B cell (primary cell): ENCODE data around the gene DLK1. TPM values are rescaled to one million over a fixed set of nuclear protein-coding genes. Genes with fewer than 3 reads are reported as not detected.

Experiments used
- ATAC-seq: fragments of 200-7000 bp; cut with Tn5 transposase; one replicate; pipeline ENCODE4 v1.10.0; 2021; ENCODE audit warnings: low read depth, mild to moderate bottlenecking, moderate number of reproducible peaks, moderate library complexity
- CTCF ChIA-PET: fragments of 350-600 bp; sonication (Branson Sonifier 250); formaldehyde crosslinking; loops from one replicate; lab custom pipeline; 2021; ENCODE audit warnings: antibody characterized with exemption, inconsistent platforms; lab: Charles Lee
- POLR2A ChIA-PET: fragments of 350-600 bp; sonication (Branson Sonifier 250); formaldehyde crosslinking; loops from one replicate; lab custom pipeline; 2021; ENCODE audit warnings: antibody characterized with exemption; lab: Charles Lee
- DNase-seq: peaks from one replicate; pipeline ENCODE4 v3.0.0; 2013
- H2AFZ ChIP-seq: 2 replicates; pipeline ENCODE4 v1.6.1; 2012; ENCODE audit warnings: mild to moderate bottlenecking, low read depth, low read length; ENCODE audit not compliant: insufficient read depth, poor library complexity, severe bottlenecking
- H3K27ac ChIP-seq, 2 donors: 1 replicate in 1 of 2; 2 replicates in 1 of 2; pipeline ENCODE4 v1.5.1; 2012 to 2013; ENCODE audit warnings: low read length in 2 of 2, mild to moderate bottlenecking in 2 of 2, moderate library complexity in 1 of 2
- H3K27me3 ChIP-seq, 4 experiments: fragments of 200-600 bp in 1 of 4; sonication (generic) in 1 of 4; replicated peaks in 1 of 4; 1 replicate in 2 of 4; 2 replicates in 2 of 4; pipeline versions ENCODE4 v1.6.1 to v1.7.0; 2013 to 2016; ENCODE audit warnings: low read length in 3 of 4, mild to moderate bottlenecking in 2 of 4, mixed read lengths in 1 of 4, moderate library complexity in 1 of 4; ENCODE audit not compliant: insufficient read depth in 4 of 4, control insufficient read depth in 3 of 4; ENCODE audit errors: control extremely low read depth in 1 of 4
- H3K36me3 ChIP-seq, 2 experiments: replicated peaks in 1 of 2; 1 replicate in 1 of 2; 2 replicates in 1 of 2; pipeline versions ENCODE4 v1.6.1 to v1.7.1; 2013; ENCODE audit warnings: low read length in 1 of 2; ENCODE audit not compliant: insufficient read depth in 2 of 2, control insufficient read depth in 1 of 2; ENCODE audit errors: control extremely low read depth in 1 of 2, extremely low read depth in 1 of 2
- H3K4me1 ChIP-seq, 2 donors: fragments of 200-600 bp in 1 of 2; sonication (generic) in 1 of 2; 1 replicate in 1 of 2; 2 replicates in 1 of 2; pipeline versions ENCODE4 v1.5.1 to v1.6.1; 2013 to 2017; ENCODE audit warnings: low read length in 2 of 2; ENCODE audit not compliant: control insufficient read depth in 2 of 2, insufficient read depth in 2 of 2
- H3K4me2 ChIP-seq: replicated peaks from 2 replicates; pipeline ENCODE3; 2012; ENCODE audit warnings: mild to moderate bottlenecking, low read depth, low read length; ENCODE audit not compliant: poor library complexity, severe bottlenecking
- H3K4me3 ChIP-seq, 5 experiments: fragments of 200-600 bp in 1 of 5; sonication (generic) in 1 of 5; 1 replicate in 3 of 5; 2 replicates in 2 of 5; pipeline versions ENCODE4 v1.5.1 to v1.7.0; 2011 to 2016; ENCODE audit warnings: low read length in 4 of 5, mild to moderate bottlenecking in 4 of 5, low read depth in 2 of 5, control low read depth in 1 of 5, moderate library complexity in 1 of 5; ENCODE audit not compliant: insufficient read depth in 1 of 5; ENCODE audit errors: control extremely low read depth in 1 of 5, extremely low read depth in 1 of 5
- H3K79me2 ChIP-seq: fragments of 200-600 bp; sonication (generic); one replicate; pipeline ENCODE4 v1.6.0; 2016; ENCODE audit warnings: low read length; ENCODE audit not compliant: control insufficient read depth, insufficient read depth
- H3K9ac ChIP-seq: fragments of 200-600 bp; sonication (generic); 2 replicates; pipeline ENCODE4 v1.6.1; 2017; ENCODE audit warnings: mild to moderate bottlenecking, low read length, moderate library complexity
- H3K9me3 ChIP-seq, 3 donors: one replicate each; pipeline versions ENCODE4 v1.6.1 to v1.7.1; 2013; ENCODE audit warnings: low read length in 2 of 3; ENCODE audit not compliant: control insufficient read depth in 2 of 3, insufficient read depth in 1 of 3; ENCODE audit errors: control extremely low read depth in 1 of 3
- H4K20me1 ChIP-seq: 2 replicates; pipeline ENCODE4 v1.6.0; 2012; ENCODE audit warnings: mild to moderate bottlenecking, low read length; ENCODE audit not compliant: insufficient read depth, control insufficient read depth, poor library complexity, severe bottlenecking
- H3K27ac Mint-ChIP-seq: one replicate; pipeline ENCODE4 v1.8.0; 2021; ENCODE audit warnings: mixed read lengths
- H3K27me3 Mint-ChIP-seq: one replicate; pipeline ENCODE4 v1.8.0; 2021; ENCODE audit warnings: mixed read lengths
- H3K4me1 Mint-ChIP-seq: one replicate; pipeline ENCODE4 v1.8.0; 2021; ENCODE audit warnings: mixed read lengths
- H3K4me3 Mint-ChIP-seq: one replicate; pipeline ENCODE4 v1.8.0; 2021; ENCODE audit warnings: mixed read lengths
- H3K9me3 Mint-ChIP-seq: one replicate; pipeline ENCODE4 v1.8.0; 2022; ENCODE audit warnings: mixed read lengths; ENCODE audit not compliant: insufficient read depth
- CTCF ChIP-seq: fragments of 200-600 bp; IDR thresholded peaks from one replicate; pipeline ENCODE4 v1.8.0; 2022; ENCODE audit warnings: antibody characterized with exemption, mild to moderate bottlenecking
- EZH2 ChIP-seq: IDR thresholded peaks from 2 replicates; pipeline ENCODE4 v1.6.1; 2012; ENCODE audit warnings: borderline replicate concordance, low read depth, mild to moderate bottlenecking, moderate library complexity, low read length; ENCODE audit not compliant: insufficient read depth, poor library complexity, severe bottlenecking
- WGBS: methylation state at CpG from one replicate; pipeline ENCODE4 v1.1.5; 2013; ENCODE audit warnings: missing lambda C conversion rate; ENCODE audit not compliant: insufficient coverage; 5-methylcytosine and 5-hydroxymethylcytosine counted together
- intact Hi-C: fragments of 100-400 bp; cut with micrococcal nuclease; formaldehyde crosslinking; loops from one replicate; pipeline ENCODE4 v1.10.0; 2022
- polyA plus RNA-seq: library from polyadenylated mRNA; depleted of rRNA; stranded (reverse); fragments of >200 nt; gene quantifications from 2 replicates; pipeline ENCODE4 v1.2.3, GENCODE V29; 2012
- total RNA-seq, 2 donors: library from RNA; stranded (reverse); fragments of 120-200 nt in 1 of 2; gene quantifications; 1 replicate in 1 of 2; 2 replicates in 1 of 2; pipeline versions ENCODE4 v1.2.3 to v1.2.4, GENCODE V29; 2013 to 2022

The DLK1 gene
- total and polyA plus RNA-seq, 2 donors (not counting 1 experiment from before 2014, with no cell fraction given) = not detected

DNA sequence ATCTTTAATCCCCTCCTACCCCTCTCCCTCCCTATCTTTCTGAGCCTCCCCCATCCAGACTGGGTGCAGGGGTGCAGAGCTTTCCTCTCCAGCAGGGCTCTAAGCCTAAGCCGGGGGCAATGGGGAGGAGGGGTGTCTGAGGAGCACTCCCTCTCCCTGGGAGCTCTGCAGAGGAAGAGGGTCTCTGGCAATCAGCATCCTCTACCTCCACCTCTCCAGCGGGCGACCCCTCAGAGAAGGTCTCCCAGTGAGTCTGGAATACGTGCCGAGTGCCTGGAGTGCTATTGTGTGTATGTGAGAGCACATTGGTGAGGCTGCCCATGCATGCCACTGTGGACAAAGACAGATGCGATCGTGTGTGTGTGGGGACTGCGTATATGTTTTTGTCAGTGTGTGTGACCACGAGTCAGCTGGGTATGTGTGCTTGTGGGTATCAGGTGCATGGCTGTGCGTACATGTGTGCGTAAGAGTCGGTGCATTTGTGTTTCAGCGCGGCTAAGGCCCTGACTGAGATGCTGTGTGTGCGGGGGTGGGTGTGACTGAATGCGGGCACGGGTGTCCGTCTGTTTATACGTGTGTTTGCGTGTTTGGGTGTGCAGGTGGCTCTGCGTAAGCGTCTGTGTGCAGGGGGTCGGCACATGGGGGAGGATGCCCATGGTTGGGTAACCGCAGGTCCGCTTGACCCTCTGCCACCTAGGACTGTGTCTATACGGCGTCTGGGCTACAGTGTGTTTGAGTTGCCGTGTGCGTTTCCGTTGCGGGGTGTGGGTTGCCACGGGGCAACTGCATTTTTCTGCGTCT lies 905 bp upstream of the DLK1 start:
- Histone ChIP-seq H3K9ac (no peak overlapping the region), H2AFZ (no peak overlapping the region), H3K27me3 (peaks cover 0 to 26% (median 2%) of the 10 kb centered on the region in 4 experiments), H3K4me1 (no peaks in the 10 kb centered on the region), H3K79me2 (no peaks in the 10 kb centered on the region), H3K36me3 (no peaks in the 10 kb centered on the region), H3K27ac (no peak overlapping the region), H3K9me3 (peaks cover 0 to 6% (median 0%) of the 10 kb centered on the region in 3 donors), H4K20me1 (no peaks in the 10 kb centered on the region), H3K4me3 (no peak overlapping the region), H3K4me2 (no peak overlapping the region)
- ChIA-PET CTCF (no interaction called here), POLR2A (no interaction called here)
- Mint-ChIP-seq H3K9me3 (no peaks in the 10 kb centered on the region), H3K27me3 (peaks cover 34% of the 10 kb centered on the region), H3K27ac (no peak overlapping the region), H3K4me1 (no peaks in the 10 kb centered on the region), H3K4me3 (no peak overlapping the region)
- intact Hi-C loops = no loop called here
- TF ChIP-seq EZH2 (no peak), CTCF (no peak)
- DNase-seq (no peak), ATAC-seq (no peak)
- WGBS = 94% methylated on average over 27 of the region's 33 CpGs
